ENCODE data around the gene UGT1A10. TPM values are rescaled to one million over a fixed set of nuclear protein-coding genes. Genes with fewer than 3 reads are reported as not detected.

Gene UGT1A10
- total RNA-seq, 2 experiments from 2014 or later: not detected

Other genes with a start within 250 kb of the UGT1A10 start
- gene USP40, start 69.7 kb upstream of the UGT1A10 start, total RNA-seq: 10 to 100 TPM; 14.0 to 15.8 TPM
- gene UGT1A8, start 18.8 kb upstream of the UGT1A10 start, total RNA-seq: not detected
- not detected for gene UGT1A9, start 35.5 kb downstream of the UGT1A10 start, total RNA-seq
- not detected for gene UGT1A7, start 45.5 kb downstream of the UGT1A10 start, total RNA-seq
- not detected for gene UGT1A6, start 56.4 kb downstream of the UGT1A10 start, total RNA-seq
- not detected for gene UGT1A5, start 76.5 kb downstream of the UGT1A10 start, total RNA-seq
- gene UGT1A4, start 82.3 kb downstream of the UGT1A10 start, total RNA-seq: not detected
- not detected for gene UGT1A3, start 92.6 kb downstream of the UGT1A10 start, total RNA-seq
- not detected for gene UGT1A1, start 123.8 kb downstream of the UGT1A10 start, total RNA-seq
- not detected for gene MROH2A, start 141.9 kb downstream of the UGT1A10 start, total RNA-seq
- 10 to 100 TPM; 79.8 to 83.6 TPM for gene HJURP, start 218.1 kb downstream of the UGT1A10 start, total RNA-seq

Measured in activated CD8-positive, alpha-beta T cell treated with anti-CD3 and anti-CD28 coated beads for 36 hours (primary cell).